ENCODE data around the gene SH2D4B.

SH2D4B gene

DNA sequence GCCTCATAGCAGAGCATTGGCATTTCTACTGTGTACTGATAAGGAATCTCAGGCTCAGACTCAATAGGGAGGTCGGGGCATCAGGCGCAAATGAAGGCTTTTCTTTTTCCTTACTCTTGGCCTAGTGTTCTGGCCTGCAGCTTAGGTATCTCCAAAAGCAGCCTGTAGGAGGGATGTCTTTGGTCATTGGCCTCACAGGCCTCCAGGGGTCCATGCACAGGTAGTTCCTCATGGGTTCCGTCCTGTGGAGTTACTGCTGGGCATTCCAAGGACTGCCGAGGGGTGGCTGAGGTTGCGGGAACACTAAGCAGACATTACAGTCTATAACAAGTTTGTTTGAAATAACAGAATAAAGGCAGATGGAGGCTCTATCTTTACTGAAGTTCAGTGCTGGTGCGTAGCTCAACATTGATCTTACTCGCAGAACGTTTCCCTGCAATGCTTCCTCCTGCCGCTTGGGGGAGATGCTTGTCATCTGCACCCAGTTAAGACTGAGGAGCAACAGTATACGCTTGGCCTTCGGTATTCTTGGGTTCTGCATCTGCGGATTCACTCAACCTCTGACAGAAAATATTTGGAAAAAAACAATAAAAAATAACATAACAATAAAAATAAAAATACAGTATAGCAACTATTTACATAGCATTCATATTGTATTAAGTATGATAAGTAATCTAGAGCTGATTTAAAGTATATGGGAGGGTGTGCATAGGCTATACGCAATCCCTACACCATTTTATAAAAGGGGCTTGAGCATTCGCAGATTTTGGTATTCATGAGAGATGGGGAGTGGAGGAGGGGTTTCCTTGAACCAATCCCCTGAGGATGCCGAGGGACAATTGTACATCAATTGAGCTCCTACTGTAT is 58.9 kb downstream of the SH2D4B start:
- no peak for DNase-seq (ENCODE audit: low read depth)

DNA sequence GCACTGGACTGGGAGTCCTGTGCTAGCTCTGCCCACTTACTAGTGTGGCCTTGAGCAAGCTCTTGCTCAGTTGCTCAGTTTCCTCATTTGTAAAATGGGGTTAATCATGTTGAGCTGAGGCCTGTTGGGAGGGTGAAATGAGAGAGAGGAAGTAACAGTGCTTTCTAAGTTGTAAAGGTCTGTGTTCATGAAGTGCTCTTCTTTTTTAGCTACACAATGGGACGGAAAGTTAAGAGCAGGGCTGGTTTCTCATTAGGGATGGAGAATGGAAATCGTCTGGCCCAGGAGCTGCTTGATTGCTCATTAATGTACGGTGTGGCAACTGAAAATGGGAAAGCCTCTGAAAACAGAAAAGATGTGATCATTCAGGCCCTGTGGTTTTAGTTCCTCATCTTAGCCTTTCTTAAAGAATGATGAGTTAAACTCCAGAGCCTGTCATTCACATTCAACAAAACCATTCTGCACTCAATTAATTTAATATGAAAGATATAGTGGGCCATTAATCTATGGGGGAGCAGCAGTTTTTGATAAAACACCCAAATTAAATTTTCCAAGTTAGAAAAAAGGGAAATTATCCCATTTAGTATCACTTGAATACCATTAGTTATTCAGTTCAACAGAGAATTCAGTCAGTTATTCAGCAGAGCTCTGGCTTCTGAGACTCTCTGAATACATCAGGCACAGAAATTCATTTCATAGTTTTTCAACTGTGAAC is 60.5 kb downstream of the SH2D4B start:
- DNase-seq (ENCODE audit: low read depth), result no peak

DNA sequence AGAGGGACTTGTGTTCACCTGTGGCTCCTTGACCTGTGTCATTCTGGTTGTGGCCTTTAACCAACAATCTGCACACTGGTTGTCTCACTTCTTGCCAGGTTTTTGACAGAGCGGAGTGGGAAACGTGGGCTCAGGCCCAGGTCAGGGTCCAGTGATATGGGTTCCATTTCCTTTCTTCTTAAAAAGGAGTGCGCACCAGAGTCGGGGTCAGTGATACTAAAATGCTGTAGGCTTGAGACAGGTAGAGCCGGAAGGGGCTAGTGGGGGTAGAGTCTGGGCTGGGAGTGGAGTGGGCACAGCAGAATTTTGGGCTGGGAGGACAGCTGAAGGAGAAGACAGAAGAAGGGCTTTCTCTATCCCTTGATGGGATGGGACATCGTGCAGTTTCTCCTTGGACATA is 61.2 kb downstream of the SH2D4B start:
- DNase-seq (ENCODE audit: low read depth), result no peak

DNA sequence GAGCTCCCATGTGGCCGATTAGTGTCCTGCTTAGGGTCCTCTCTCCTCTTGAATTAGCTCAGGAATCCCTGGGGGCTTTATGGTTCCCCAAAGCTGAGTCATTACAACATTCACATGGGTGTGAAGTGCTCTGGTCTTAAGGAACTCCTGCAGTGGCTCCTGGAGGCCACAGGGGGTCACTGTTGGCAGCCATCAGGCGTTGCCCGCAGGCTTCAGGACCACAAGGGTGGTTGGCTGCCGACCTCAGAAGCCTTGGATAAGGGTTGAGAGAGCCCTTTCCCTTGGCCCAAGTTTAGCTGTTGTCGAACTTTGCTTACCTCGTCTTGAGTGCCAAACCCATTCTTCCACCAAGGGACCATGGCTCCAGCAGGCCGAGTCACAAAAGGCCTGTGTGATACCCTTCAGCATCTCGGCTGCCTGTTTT is 61.7 kb downstream of the SH2D4B start:
- peak; percentile 38 for DNase-seq (ENCODE audit: low read depth)

DNA sequence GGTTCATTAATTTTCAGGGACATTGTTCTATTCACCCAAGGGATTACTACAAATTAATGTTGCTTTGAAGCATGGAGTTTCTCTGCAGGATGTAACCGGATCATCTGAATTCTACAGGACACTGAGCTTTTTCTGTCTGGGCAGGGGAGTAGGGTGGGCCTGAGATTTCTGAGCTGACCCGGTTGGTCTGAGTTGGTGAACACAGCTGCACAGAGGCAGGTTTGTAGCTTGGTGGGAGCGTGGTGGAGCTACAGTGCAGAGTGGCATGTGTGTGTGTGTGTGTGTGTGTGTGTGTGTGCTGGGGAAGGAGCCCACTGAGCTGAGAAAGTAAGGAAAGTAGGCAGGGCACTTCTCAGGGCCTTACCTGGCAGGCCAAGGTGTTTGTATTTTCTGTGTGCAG is 62.6 kb downstream of the SH2D4B start:
- DNase-seq (ENCODE audit: low read depth), result no peak

DNA sequence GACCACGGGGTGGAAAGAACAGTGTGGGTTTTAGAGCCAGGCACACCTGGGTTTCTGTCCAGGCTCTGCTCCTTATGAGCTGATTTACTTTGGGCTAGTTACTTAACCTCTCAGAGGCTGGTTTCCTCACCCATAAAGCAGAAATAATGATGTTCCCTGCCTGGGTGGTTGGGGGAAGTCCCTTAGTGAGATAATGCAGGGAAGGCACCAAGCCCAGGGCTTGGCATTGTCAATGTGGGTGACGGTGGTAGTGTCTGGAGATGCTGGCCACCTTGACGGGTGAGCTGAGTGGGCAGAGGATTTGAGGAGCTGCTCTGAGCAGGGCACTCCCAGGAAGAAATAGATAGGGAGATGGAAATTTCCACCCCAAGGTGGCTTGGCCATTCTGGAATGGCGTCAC is 65.2 kb downstream of the SH2D4B start:
- no peak for DNase-seq (ENCODE audit: low read depth)

DNA sequence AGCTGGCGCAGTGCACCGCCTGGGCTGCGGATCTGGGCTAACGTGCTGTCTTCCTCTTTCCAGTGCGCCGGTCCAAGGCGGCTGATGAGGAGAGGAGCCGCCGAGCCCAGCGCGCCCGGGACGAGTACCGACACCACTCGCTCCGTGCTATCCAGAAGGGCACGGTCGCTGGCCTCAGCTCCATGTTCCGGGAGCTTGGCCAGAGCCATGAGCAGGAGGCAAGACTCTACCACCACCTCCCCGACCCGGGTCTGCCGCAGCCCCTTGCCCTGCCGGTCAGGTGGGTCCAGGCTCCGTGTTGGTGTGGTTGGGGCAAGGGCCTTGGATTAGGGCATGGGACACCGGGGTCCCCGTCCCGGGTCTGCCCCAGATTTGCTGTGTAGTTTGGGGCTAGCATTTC is 65.8 kb downstream of the SH2D4B start:
- DNase-seq (ENCODE audit: low read depth), result no peak

DNA sequence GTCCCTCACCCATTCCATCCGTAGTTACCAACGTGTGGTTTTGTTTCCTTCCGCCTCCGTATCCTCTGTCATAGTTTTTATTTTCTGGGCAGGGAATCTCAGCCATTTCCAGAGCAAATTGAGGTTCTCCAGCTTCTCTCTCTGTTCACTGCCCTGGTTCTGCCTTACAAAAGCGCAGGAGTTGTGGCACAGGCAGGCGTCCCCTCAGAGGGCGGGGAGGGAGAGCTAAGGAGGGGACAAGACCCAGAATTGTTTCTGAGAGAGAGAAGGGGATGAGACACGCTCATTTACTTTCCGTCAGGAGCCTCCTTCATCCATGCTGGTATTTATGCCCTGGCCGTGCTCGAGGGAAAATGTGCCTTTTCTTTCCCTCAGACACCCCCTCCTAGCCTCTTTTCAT is 71.0 kb downstream of the SH2D4B start:
- DNase-seq (ENCODE audit: low read depth), result no peak

DNA sequence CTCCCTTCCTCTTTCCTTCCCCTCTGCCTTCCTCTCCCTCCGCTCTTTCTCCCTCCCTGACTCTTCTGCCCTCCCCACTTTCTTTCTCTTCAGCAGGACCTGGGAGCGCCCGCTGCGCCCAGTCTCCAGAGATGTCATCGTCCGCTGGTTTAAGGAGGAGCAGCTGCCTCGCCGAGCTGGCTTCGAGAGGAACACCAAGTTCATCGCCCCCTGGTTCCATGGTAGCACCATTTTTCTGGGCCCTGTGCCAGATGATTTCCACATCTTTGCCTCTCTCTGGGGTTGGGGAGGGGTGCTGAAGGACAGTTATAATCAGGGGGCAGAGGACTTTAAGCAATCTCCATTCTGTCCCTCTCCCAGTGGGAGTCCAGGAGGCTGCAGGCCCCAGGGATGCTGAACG is 71.6 kb downstream of the SH2D4B start:
- no peak for DNase-seq (ENCODE audit: low read depth)

DNA sequence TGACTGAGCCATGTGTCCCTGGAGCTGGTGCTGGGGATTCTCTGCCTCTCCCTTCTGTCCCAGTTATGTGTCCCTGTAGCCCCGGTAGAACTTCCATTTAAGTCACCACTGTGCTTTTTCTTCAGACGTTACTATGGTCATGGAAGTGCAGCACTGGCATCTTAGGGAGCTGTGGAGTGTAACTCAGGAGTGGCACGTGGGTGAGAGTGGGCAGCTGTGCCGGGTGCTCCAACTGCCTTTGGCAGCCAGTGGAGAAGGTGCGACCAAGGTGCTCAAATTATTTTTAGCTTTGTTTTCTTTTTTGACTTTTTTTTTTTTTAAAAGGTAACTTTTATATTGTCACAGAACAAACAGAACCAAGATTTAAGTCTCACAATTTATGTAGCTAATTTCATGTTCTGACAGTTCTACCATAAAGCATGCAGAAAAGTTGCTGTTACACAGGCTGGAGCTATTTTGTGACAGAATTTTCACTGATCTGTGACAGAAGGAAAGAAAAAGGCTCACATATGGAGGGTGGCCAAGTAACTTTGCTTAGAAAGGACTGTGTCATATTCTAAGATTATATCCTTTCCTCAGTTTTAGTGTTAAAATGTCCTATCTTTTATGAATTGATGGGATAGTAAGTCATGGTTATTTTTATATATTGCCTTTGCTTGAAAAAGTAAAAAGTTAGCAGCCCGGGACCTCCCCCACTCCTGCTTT is 73.9 kb downstream of the SH2D4B start:
- DNase-seq (ENCODE audit: low read depth), result no peak

DNA sequence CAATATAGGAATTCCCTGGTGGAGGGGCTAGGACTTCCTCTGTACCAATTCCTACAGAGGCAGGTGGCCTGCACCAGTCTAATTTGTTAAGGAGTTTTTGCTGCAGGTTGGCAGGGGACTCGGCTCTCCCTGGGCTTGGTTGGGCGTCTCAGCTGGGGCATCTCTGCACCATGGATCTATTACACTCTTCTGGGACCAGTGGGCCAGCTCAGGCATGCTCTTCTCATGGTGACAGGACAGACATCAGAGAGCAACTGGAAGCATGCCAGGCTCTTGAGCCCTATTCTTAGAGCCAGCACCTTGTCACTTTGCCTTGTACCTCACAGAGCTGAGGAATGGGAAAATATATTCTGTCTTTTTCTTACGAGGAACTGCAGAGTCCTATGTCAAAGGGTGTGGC is 74.6 kb downstream of the SH2D4B start:
- no peak for DNase-seq (ENCODE audit: low read depth)

DNA sequence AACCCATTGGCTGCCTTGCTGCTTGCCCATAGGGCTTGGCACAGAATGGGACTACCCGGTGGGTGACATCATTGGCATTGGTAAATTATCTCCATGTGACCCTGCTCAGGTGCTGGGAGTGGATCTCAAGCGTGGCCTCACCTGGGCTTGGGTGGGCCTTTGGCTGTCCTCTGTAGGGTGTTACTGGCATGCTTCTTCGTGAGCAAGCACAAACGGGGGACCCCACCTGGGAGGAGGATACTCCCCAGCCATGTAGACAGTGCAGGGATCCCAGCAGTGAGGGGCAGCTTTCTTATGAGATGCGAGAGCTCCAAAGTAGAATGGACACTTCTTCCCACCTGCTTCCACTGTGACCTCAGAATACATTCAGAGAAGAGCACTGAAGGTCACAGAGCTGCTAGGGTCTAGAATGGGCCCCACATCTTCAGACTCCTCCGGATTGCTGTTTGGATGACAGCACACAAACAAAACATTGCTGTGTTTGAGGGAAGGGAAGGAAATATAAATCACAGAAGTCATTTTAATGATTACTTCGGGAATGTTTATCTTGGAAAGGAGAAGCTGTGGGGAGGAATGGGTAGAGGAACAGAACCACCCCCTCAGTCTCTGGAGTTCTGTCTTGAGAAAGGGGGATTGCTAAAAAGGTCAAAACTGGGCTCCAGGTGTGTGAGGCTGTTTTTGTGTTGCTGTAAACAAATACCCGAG is 75.9 kb downstream of the SH2D4B start:
- DNase-seq (ENCODE audit: low read depth), result no peak

DNA sequence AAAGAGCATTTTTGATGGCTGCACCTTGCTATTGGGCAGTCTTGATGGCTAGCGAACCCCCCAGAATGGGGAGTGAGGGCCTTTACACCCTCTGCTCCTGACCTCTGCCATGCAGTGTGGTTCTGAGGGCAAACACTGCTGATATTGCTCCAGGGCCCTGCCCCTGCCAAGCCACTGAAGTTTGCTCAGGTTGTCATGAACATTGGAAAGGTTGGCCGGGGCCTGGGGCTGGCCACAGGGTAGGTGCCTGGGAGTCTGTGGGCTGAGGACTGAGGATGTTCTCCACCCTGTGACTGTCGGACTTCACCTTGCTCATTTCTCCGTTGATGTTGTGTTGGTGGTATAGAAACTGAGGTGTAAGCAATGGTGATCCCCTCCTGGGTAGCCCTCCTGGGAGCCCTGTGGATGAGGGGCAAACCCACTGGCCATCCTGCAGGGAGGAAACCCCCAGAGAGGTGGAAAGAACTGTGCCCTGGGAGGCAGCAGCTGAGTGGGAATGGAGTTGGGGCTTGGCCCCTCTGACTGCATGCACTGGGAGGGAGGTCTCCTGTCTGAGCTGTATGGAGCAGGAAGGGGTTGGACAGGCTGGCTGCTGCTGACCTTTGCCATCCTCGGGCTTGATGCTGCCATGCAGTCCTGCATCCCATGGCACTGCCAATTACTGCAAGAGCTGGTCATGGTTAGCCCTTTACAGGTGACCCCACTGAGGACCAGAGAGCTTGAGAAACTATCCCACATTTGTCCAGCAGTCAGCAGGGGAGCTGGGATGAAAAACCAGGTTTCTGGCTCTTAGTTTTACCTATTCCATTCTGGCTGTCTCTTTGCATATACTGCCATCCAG is 77.1 kb downstream of the SH2D4B start:
- DNase-seq (ENCODE audit: low read depth), result no peak

DNA sequence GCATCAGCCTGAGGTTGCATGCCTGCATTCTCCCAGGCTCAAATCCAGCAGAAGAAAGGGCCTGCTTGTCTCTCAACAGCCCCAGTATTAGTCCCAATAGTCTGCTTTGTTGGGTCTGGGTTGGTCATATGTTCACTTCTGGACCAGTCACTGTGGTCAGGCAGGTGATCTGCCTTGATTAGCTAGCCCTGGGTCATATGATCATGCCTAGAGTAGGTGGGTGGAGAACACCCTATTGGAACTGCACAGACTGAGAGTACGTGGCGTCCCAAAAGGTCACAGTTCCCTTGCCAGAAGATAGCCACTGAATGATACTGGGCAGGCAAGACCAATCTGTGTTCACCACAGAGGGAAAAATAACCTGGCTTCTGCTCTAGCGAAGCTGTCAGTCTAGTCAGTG is 80.1 kb downstream of the SH2D4B start:
- no peak for DNase-seq (ENCODE audit: low read depth)

DNA sequence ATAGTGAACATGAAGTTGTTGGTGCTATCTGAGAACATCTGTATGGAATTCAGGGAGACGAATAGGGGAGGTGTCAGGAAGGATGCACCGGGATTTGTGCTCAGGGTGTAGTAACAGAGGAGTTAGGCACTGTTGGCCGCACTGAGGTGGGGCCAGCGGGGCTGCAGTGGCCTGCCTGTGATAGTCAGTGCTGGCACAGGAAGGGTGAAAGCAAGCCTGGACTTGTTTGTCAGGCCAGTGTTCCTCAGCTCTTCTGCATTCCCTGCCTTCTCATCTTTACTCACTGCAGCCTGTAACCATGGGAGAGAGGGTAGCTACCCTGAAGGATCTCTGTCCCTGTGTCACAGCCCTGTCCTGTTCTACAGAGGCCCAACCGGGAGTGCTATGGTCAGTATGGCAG is 81.3 kb downstream of the SH2D4B start:
- no peak for DNase-seq (ENCODE audit: low read depth)

DNA sequence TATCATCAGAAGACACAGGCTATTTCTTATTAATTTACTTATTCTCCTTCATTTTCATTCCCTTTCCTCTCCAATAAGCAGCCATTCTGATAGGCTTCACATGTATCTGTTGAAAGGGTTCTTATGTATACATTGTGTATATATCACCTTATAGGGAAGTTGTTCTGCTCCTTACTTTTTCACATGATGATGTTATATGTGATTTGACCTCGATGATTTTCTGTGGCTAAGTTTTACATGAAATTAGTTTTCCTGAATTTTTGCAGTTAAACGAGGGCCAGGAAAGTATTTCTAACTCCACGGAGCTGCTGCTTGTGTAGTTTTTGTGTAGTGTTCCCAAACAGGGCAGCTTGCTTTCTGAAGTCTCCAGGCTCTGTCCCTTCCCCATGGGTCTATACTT is 84.5 kb downstream of the SH2D4B start:
- DNase-seq (ENCODE audit: low read depth), result no peak

DNA sequence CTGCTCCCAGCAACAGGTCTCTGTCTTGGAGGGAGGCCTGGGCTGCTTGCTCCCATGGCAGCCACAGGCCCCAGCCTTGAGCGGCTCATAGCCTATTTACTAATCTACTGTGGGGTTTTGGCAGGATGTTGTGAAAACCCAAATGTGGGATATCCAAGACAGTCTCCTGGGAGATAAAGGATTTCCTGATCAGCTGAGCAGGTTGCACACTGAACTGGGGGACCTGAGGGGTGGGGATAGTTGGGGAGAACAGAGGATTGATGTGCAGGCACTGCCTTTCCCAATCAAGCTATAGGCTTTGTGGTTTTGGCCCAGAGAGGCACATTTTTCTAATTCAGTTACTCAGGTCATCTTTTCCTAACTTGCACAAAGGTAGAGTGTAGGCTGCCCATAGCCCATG is 92.6 kb downstream of the SH2D4B start:
- no peak for DNase-seq (ENCODE audit: low read depth)

DNA sequence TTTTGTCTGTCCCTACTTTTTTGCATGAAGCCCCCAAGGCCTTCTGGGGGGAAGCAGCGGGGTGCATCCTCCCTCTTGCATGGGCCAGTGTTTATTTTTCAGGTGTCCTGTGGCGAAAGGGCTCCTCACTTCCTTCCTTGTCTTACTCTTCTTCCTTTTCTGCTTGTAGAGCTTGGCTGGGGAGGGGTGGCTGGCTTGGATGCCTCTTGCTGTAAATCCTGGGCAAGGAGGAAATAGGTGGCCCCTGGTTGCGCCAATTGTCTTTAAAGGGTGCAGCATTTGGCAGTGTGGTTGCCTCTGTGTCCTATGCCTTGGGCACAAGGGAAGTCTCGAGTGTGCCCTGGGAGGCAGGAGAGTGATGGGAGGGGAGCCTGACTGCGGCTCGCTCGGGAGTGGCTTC is 95.0 kb downstream of the SH2D4B start:
- no peak for DNase-seq (ENCODE audit: low read depth)

DNA sequence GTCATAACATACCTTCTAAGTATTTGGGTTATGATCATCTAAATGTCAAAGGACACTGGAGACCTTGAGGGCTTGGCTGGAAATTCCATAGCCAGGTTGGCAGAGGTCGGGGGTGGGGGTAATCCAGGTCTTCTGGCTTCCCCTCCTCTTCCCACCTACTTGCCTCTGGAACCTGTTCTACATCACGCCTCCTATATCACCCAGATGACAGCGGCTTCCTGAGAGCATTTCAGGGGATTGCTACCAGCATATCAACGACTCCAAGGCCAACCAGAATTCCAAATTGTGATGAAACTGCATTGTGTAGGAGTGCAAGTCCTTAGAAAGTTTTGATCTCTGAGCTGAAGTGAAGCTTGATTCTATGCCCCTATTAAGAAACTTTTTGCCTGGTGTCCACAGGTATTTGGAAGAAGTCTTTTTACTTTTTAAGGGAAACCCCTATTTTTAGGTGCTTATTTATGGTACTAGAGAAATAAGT is 95.7 kb downstream of the SH2D4B start:
- no peak for DNase-seq (ENCODE audit: low read depth)

DNA sequence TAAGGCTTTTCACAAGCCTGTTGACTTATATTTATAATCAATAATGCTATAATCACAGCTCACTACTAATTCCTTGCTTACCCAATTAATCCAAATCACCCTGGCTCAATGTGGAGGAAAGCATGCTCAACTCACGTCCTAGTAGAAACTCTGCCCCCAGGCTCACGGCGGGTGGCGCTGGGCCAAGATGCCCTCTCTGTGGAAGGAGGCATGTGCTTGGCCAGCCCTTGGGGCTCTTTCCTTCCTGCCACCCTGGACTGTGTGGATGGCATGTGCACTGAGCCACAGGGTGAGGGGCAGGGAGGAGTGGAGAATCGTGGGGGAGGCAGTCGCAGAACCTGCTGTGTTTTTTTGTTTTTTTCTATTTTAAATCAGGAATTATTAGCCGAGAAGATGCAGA is 96.2 kb downstream of the SH2D4B start:
- DNase-seq (ENCODE audit: low read depth), result no peak

DNA sequence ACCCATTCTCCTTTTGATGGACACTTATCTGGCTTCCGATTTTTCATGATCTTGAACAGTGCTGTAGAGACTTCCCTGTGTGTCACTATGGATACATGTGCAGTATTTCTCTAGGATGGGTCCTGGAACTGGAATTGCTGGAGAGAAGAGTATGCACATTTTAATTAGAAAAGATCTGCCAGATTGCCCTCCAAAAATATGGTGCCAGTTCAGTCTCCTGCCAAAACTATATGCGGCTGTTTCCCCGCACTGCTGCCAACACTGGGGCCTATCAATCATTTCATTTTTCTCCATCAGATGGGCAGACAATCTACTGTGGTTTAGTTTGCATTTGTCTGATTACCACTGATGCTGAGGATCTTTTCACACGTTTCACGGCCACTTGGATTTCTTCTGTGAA is 105.0 kb downstream of the SH2D4B start:
- no peak for DNase-seq (ENCODE audit: low read depth)

Data from activated T-cell treated with anti-CD3 and anti-CD28 coated beads for 48 hours (primary cell).